ENCODE measurements around the gene MOCOS.
"Not testable (repeated sequence)": the region's sequence is repeated elsewhere in the genome, so short reads cannot be mapped to it uniquely, and the experiment has no call there.

The MOCOS gene

GRCh38 chr18:36160959-36161371 lies 26.3 kb upstream of the MOCOS start:
- H3K27me3 ChIP-seq (ENCODE audit: insufficient read depth, low read depth), result no peaks in the 10 kb centered on the region
- no peaks in the 10 kb centered on the region for H4K20me1 ChIP-seq (ENCODE audit: insufficient read depth)
- H3K4me3 ChIP-seq (IDR thresholded peaks at IDR 0.05; ENCODE audit: insufficient read depth, low read depth, low read length), result no peak overlapping the region
- H3K4me2 ChIP-seq, result no peak overlapping the region
- no peak overlapping the region for H3K27ac ChIP-seq
- no peaks in the 10 kb centered on the region for H3K79me2 ChIP-seq (ENCODE audit: insufficient read depth, low read depth)
- no peak overlapping the region for H3K9ac ChIP-seq
- no peak for TF ChIP-seq CTCF (conservative IDR thresholded peaks at IDR 0.05; ENCODE audit: low read depth, low read length)
- peaks cover 12% of the 10 kb centered on the region; the same call in 1 of the 2 replicates for H3K36me3 ChIP-seq (ENCODE audit: insufficient read depth)
- no peaks in the 10 kb centered on the region for H3K4me1 ChIP-seq (ENCODE audit: low read depth, poor library complexity, severe bottlenecking)
- no peak overlapping the region for H2AFZ ChIP-seq (ENCODE audit: low read depth)

GRCh38 chr18:36162981-36163380 lies 24.3 kb upstream of the MOCOS start:
- H3K4me3 ChIP-seq (IDR thresholded peaks at IDR 0.05; ENCODE audit: insufficient read depth, low read depth, low read length), result no peak overlapping the region
- no peak overlapping the region for H3K4me2 ChIP-seq
- H4K20me1 ChIP-seq (ENCODE audit: insufficient read depth), result no peaks in the 10 kb centered on the region
- no peak overlapping the region for H3K9ac ChIP-seq
- no peaks in the 10 kb centered on the region for H3K79me2 ChIP-seq (ENCODE audit: insufficient read depth, low read depth)
- H3K27me3 ChIP-seq (ENCODE audit: insufficient read depth, low read depth), result no peaks in the 10 kb centered on the region
- H3K27ac ChIP-seq, result no peak overlapping the region
- H2AFZ ChIP-seq (ENCODE audit: low read depth), result no peak overlapping the region
- H3K4me1 ChIP-seq (ENCODE audit: low read depth, poor library complexity, severe bottlenecking), result no peaks in the 10 kb centered on the region
- H3K36me3 ChIP-seq (ENCODE audit: insufficient read depth), result peaks cover 12% of the 10 kb centered on the region; the same call in 1 of the 2 replicates
- TF ChIP-seq CTCF (conservative IDR thresholded peaks at IDR 0.05; ENCODE audit: low read depth, low read length), result no peak

GRCh38 chr18:36167692-36168218 lies 19.5 kb upstream of the MOCOS start:
- TF ChIP-seq CTCF (conservative IDR thresholded peaks at IDR 0.05; ENCODE audit: low read depth, low read length), result no peak
- Histone ChIP-seq H3K4me1 (ENCODE audit: low read depth, poor library complexity, severe bottlenecking) (no peaks in the 10 kb centered on the region), H4K20me1 (ENCODE audit: insufficient read depth) (no peaks in the 10 kb centered on the region), H3K27me3 (ENCODE audit: insufficient read depth, low read depth) (no peaks in the 10 kb centered on the region), H3K9ac (no peak overlapping the region), H2AFZ (ENCODE audit: low read depth) (no peak overlapping the region), H3K4me3 (IDR thresholded peaks at IDR 0.05; ENCODE audit: insufficient read depth, low read depth, low read length) (no peak overlapping the region), H3K27ac (no peak overlapping the region), H3K79me2 (ENCODE audit: insufficient read depth, low read depth) (no peaks in the 10 kb centered on the region), H3K4me2 (no peak overlapping the region), H3K36me3 (ENCODE audit: insufficient read depth) (peaks cover 8% of the 10 kb centered on the region; the same call in 1 of the 2 replicates)

GRCh38 chr18:36168296-36168695 lies 19.0 kb upstream of the MOCOS start:
- H2AFZ ChIP-seq (ENCODE audit: low read depth); H4K20me1 ChIP-seq (ENCODE audit: insufficient read depth); H3K27ac ChIP-seq; H3K9ac ChIP-seq; H3K4me2 ChIP-seq; H3K4me1 ChIP-seq (ENCODE audit: low read depth, poor library complexity, severe bottlenecking); H3K27me3 ChIP-seq (ENCODE audit: insufficient read depth, low read depth); H3K4me3 ChIP-seq (IDR thresholded peaks at IDR 0.05; ENCODE audit: insufficient read depth, low read depth, low read length); H3K79me2 ChIP-seq (ENCODE audit: insufficient read depth, low read depth); H3K36me3 ChIP-seq (ENCODE audit: insufficient read depth): not testable (repeated sequence)

- Histone ChIP-seq H3K36me3 (ENCODE audit: insufficient read depth) (no peaks in the 10 kb centered on the region; the same call in 1 of the 2 replicates), H3K27me3 (ENCODE audit: insufficient read depth, low read depth) (no peaks in the 10 kb centered on the region)
Measured at GRCh38 chr18:36169938-36170337, 17.4 kb upstream of the MOCOS start.

More at GRCh38 chr18:36169938-36170337, 17.4 kb upstream of the MOCOS start:
- Histone ChIP-seq H3K4me3 (IDR thresholded peaks at IDR 0.05; ENCODE audit: insufficient read depth, low read depth, low read length) (no peak overlapping the region), H3K4me1 (ENCODE audit: low read depth, poor library complexity, severe bottlenecking) (no peaks in the 10 kb centered on the region), H4K20me1 (ENCODE audit: insufficient read depth) (no peaks in the 10 kb centered on the region), H3K27ac (no peak overlapping the region), H3K79me2 (ENCODE audit: insufficient read depth, low read depth) (no peaks in the 10 kb centered on the region), H3K9ac (no peak overlapping the region), H2AFZ (ENCODE audit: low read depth) (no peak overlapping the region), H3K4me2 (no peak overlapping the region)
- no peak for TF ChIP-seq CTCF (conservative IDR thresholded peaks at IDR 0.05; ENCODE audit: low read depth, low read length)
